ENCODE results near the gene KCND3. TPM values are rescaled to one million over a fixed set of nuclear protein-coding genes. Genes with fewer than 3 reads are reported as not detected.

The KCND3 gene
- total and polyA plus RNA-seq, 7 experiments from 2014 or later = 0.05 to 0.17 TPM; not detected in 5

DNA sequence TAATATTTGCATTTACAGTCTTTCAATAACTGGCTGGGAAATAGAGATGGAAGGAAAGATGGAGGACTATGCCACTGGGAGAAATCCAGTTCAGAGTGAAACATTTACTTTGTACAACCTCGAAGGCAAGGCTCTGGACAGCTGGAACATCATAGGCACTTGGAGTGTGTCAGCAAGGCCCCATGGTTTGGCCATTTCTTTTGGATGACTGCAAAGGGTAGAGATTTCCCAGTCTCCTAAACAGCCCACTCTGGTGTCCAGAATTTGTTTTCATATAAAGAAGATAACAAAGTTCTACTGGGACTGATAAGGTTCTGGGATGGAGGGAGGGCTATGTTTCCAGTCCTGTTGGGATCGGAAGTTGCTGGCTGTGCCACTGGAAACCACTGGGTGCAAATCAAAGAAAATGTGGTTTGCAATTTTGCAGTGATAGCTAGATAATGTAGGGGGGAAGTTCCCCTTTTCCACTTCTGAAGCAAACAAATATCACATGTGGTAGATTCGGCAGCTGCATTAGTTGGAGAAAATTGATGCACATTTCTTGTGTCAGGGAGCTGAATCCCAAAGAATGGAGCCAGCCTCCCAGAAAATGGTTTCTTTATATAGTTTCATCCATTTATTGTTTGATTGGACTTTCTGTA lies 16.2 kb downstream of the KCND3 start:
- Mint-ChIP-seq H3K27me3 (peaks cover 55 to 83% (median 73%) of the 10 kb centered on the region in 5 donors), H3K9me3 (peaks cover 0 to 5% (median 0%) of the 10 kb centered on the region in 11 donors), H3K4me3 (no peak overlapping the region), H3K27ac (no peak overlapping the region), H3K36me3 (no peaks in the 10 kb centered on the region), H3K4me1 (peaks cover 0 to 3% (median 0%) of the 10 kb centered on the region in 7 donors)
- Histone ChIP-seq H3K27ac (ENCODE audit: low read depth, low read length) (no peak overlapping the region), H3K27me3 (ENCODE audit: control insufficient read depth in 2 of 2, insufficient read depth in 2 of 2, low read length in 2 of 2) (no peaks in the 10 kb centered on the region), H3K9me3 (ENCODE audit: control insufficient read depth in 2 of 3, low read length in 3 of 3) (no peaks in the 10 kb centered on the region), H3K4me3 (ENCODE audit: low read length) (no peak overlapping the region), H3K4me1 (ENCODE audit: control insufficient read depth in 2 of 2, insufficient read depth in 2 of 2, low read length in 2 of 2) (no peaks in the 10 kb centered on the region), H3K36me3 (ENCODE audit: control insufficient read depth in 2 of 3, insufficient read depth in 3 of 3, low read length in 3 of 3) (no peaks in the 10 kb centered on the region)
- POLR2A ChIA-PET = no interaction called here
- no peak for ATAC-seq
- intact Hi-C loops (cut with micrococcal nuclease) = no loop called here
- no peak for DNase-seq
- CTCF ChIA-PET = no interaction called here

DNA sequence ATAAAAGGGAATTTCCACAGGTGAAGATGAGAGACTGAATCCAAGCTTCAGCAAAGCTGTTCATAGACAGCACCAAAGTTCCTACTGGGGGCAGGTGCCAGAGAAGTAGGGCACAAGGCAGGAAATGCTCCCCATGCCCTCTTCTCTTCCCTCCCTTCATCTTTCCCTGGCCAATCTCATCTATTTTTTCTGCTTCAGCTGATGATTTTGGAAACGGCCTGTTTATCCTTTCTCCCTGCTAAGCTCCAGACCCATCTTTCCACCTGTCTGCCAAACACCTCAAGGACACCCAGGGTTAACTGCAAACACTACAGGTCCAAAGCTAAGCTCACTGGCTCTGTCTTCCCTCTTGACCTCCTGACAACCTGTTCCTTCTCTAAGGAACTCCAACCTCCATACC lies 18.1 kb downstream of the KCND3 start:
- Histone ChIP-seq H3K27ac (ENCODE audit: low read depth, low read length) (no peak overlapping the region), H3K4me3 (ENCODE audit: low read length) (no peak overlapping the region), H3K4me1 (ENCODE audit: control insufficient read depth in 2 of 2, insufficient read depth in 2 of 2, low read length in 2 of 2) (no peaks in the 10 kb centered on the region), H3K9me3 (ENCODE audit: control insufficient read depth in 2 of 3, low read length in 3 of 3) (no peaks in the 10 kb centered on the region), H3K27me3 (ENCODE audit: control insufficient read depth in 2 of 2, insufficient read depth in 2 of 2, low read length in 2 of 2) (no peaks in the 10 kb centered on the region), H3K36me3 (ENCODE audit: control insufficient read depth in 2 of 3, insufficient read depth in 3 of 3, low read length in 3 of 3) (no peaks in the 10 kb centered on the region)
- peaks cover 49 to 75% (median 59%) of the 10 kb centered on the region in 5 donors for H3K27me3 Mint-ChIP-seq
- ATAC-seq = no peak
- no peak for DNase-seq
- H3K9me3 Mint-ChIP-seq = peaks cover 0 to 5% (median 0%) of the 10 kb centered on the region in 11 donors
- intact Hi-C loops (cut with micrococcal nuclease) = no loop called here
- no peaks in the 10 kb centered on the region for H3K36me3 Mint-ChIP-seq
- ChIA-PET POLR2A (no interaction called here), CTCF (no interaction called here)
- no peak overlapping the region for H3K27ac Mint-ChIP-seq
- no peak overlapping the region for H3K4me3 Mint-ChIP-seq
- peaks cover 0 to 3% (median 0%) of the 10 kb centered on the region in 7 donors for H3K4me1 Mint-ChIP-seq

GRCh38 chr1:111968511-111968910 lies 21.0 kb downstream of the KCND3 start:
- Mint-ChIP-seq H3K4me3 (no peak overlapping the region), H3K27ac (no peak overlapping the region), H3K9me3 (peaks cover 0 to 6% (median 0%) of the 10 kb centered on the region in 11 donors), H3K36me3 (no peaks in the 10 kb centered on the region), H3K4me1 (peaks cover 0 to 3% (median 0%) of the 10 kb centered on the region in 7 donors), H3K27me3 (peaks cover 48 to 67% (median 61%) of the 10 kb centered on the region in 5 donors)
- ATAC-seq (no peak), DNase-seq (no peak)
- H3K4me1 ChIP-seq (ENCODE audit: control insufficient read depth in 2 of 2, insufficient read depth in 2 of 2, low read length in 2 of 2) = no peaks in the 10 kb centered on the region
- ChIA-PET POLR2A (no interaction called here), CTCF (no interaction called here)
- H3K36me3 ChIP-seq (ENCODE audit: control insufficient read depth in 2 of 3, insufficient read depth in 3 of 3, low read length in 3 of 3) = no peaks in the 10 kb centered on the region
- intact Hi-C loops (cut with micrococcal nuclease) = no loop called here
- no peak overlapping the region for H3K4me3 ChIP-seq (ENCODE audit: low read length)
- H3K27ac ChIP-seq (ENCODE audit: low read depth, low read length) = no peak overlapping the region
- no peaks in the 10 kb centered on the region for H3K27me3 ChIP-seq (ENCODE audit: control insufficient read depth in 2 of 2, insufficient read depth in 2 of 2, low read length in 2 of 2)
- H3K9me3 ChIP-seq (ENCODE audit: control insufficient read depth in 2 of 3, low read length in 3 of 3) = no peaks in the 10 kb centered on the region

- ATAC-seq = no peak
- Histone ChIP-seq H3K4me1 (ENCODE audit: control insufficient read depth in 2 of 2, insufficient read depth in 2 of 2, low read length in 2 of 2) (no peaks in the 10 kb centered on the region), H3K4me3 (ENCODE audit: low read length) (no peak overlapping the region), H3K27me3 (ENCODE audit: control insufficient read depth in 2 of 2, insufficient read depth in 2 of 2, low read length in 2 of 2) (no peaks in the 10 kb centered on the region), H3K9me3 (ENCODE audit: control insufficient read depth in 2 of 3, low read length in 3 of 3) (no peaks in the 10 kb centered on the region), H3K27ac (ENCODE audit: low read depth, low read length) (no peak overlapping the region), H3K36me3 (ENCODE audit: control insufficient read depth in 2 of 3, insufficient read depth in 3 of 3, low read length in 3 of 3) (no peaks in the 10 kb centered on the region)
- Mint-ChIP-seq H3K27me3 (peaks cover 46 to 69% (median 58%) of the 10 kb centered on the region in 5 donors), H3K27ac (no peak overlapping the region), H3K4me3 (no peak overlapping the region), H3K9me3 (peaks cover 0 to 6% (median 0%) of the 10 kb centered on the region in 11 donors), H3K36me3 (no peaks in the 10 kb centered on the region), H3K4me1 (no peaks in the 10 kb centered on the region)
- intact Hi-C loops (cut with micrococcal nuclease) = no loop called here
- no peak for DNase-seq
- ChIA-PET POLR2A (no interaction called here), CTCF (no interaction called here)
These were observed 21.6 kb downstream of the KCND3 start for GRCh38 chr1:111967886-111968285.

- peaks cover 0 to 5% (median 0%) of the 10 kb centered on the region in 11 donors for H3K9me3 Mint-ChIP-seq
- H3K4me3 Mint-ChIP-seq = no peak overlapping the region
- ChIA-PET POLR2A (no interaction called here), CTCF (interaction anchor here (0.6 kb wide), 1 partner anchor 30 kb away, joined by 6 read pairs; no protein-coding TSS in a partner anchor)
- intact Hi-C loops (cut with micrococcal nuclease) = no loop called here
- ATAC-seq (no peak), DNase-seq (no peak)
- no peaks in the 10 kb centered on the region for H3K4me1 Mint-ChIP-seq
- H3K27me3 Mint-ChIP-seq = peaks cover 42 to 65% (median 54%) of the 10 kb centered on the region in 5 donors
- Histone ChIP-seq H3K4me1 (ENCODE audit: control insufficient read depth in 2 of 2, insufficient read depth in 2 of 2, low read length in 2 of 2) (no peaks in the 10 kb centered on the region), H3K36me3 (ENCODE audit: control insufficient read depth in 2 of 3, insufficient read depth in 3 of 3, low read length in 3 of 3) (no peaks in the 10 kb centered on the region), H3K27ac (ENCODE audit: low read depth, low read length) (no peak overlapping the region), H3K27me3 (ENCODE audit: control insufficient read depth in 2 of 2, insufficient read depth in 2 of 2, low read length in 2 of 2) (no peaks in the 10 kb centered on the region), H3K4me3 (ENCODE audit: low read length) (no peak overlapping the region), H3K9me3 (ENCODE audit: control insufficient read depth in 2 of 3, low read length in 3 of 3) (no peaks in the 10 kb centered on the region)
- H3K27ac Mint-ChIP-seq = no peak overlapping the region
- H3K36me3 Mint-ChIP-seq = no peaks in the 10 kb centered on the region
These were observed 22.3 kb downstream of the KCND3 start for GRCh38 chr1:111967067-111967690.

- Mint-ChIP-seq H3K4me1 (no peaks in the 10 kb centered on the region), H3K27me3 (peaks cover 36 to 65% (median 52%) of the 10 kb centered on the region in 5 donors), H3K36me3 (no peaks in the 10 kb centered on the region), H3K4me3 (no peak overlapping the region), H3K9me3 (peaks cover 0 to 3% (median 0%) of the 10 kb centered on the region in 11 donors), H3K27ac (no peak overlapping the region)
- no peaks in the 10 kb centered on the region for H3K4me1 ChIP-seq (ENCODE audit: control insufficient read depth in 2 of 2, insufficient read depth in 2 of 2, low read length in 2 of 2)
- POLR2A ChIA-PET = no interaction called here
- ATAC-seq (no peak), DNase-seq (no peak)
- H3K9me3 ChIP-seq (ENCODE audit: control insufficient read depth in 2 of 3, low read length in 3 of 3) = no peaks in the 10 kb centered on the region
- no peak overlapping the region for H3K4me3 ChIP-seq (ENCODE audit: low read length)
- no peaks in the 10 kb centered on the region for H3K36me3 ChIP-seq (ENCODE audit: control insufficient read depth in 2 of 3, insufficient read depth in 3 of 3, low read length in 3 of 3)
- CTCF ChIA-PET = interaction anchor here (0.6 kb wide), 1 partner anchor 1172 kb away, joined by 4 read pairs; no protein-coding TSS in a partner anchor
- H3K27ac ChIP-seq (ENCODE audit: low read depth, low read length) = no peak overlapping the region
- H3K27me3 ChIP-seq (ENCODE audit: control insufficient read depth in 2 of 2, insufficient read depth in 2 of 2, low read length in 2 of 2) = no peaks in the 10 kb centered on the region
- intact Hi-C loops (cut with micrococcal nuclease) = no loop called here
These were observed 23.6 kb downstream of the KCND3 start for GRCh38 chr1:111965781-111966443.

Measured in naive thymus-derived CD4-positive, alpha-beta T cell (primary cell).